HG03025 (cell line): ENCODE measurements around the gene KLK7.

ENCODE experiments used
- ATAC-seq: cut with Tn5 transposase; IDR thresholded peaks from one replicate; pipeline ENCODE4 v1.9.1; 2021; ENCODE audit warnings: mild to moderate bottlenecking, moderate library complexity; ENCODE audit not compliant: unreplicated experiment, low FRiP score

The KLK7 gene

DNA sequence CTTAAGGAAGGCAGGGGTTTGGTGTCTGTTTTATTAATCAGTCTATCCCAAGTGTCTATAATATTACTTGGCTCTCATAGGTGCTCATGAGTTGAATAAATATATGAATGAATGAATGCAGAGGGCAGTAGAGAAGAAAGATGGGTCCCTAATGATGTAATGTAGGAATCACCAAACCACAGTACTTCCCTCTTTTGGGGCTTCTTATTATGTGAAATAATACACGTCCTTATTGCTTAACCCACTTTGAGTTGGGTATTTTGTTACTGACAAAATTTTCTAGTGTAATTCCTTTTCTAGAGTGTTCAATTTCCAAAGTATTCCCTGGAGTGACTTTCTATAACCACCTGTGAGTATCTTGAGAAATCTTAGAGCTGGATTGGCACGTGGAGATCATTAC is 44.1 kb downstream of the KLK7 start:
- no peak for ATAC-seq

DNA sequence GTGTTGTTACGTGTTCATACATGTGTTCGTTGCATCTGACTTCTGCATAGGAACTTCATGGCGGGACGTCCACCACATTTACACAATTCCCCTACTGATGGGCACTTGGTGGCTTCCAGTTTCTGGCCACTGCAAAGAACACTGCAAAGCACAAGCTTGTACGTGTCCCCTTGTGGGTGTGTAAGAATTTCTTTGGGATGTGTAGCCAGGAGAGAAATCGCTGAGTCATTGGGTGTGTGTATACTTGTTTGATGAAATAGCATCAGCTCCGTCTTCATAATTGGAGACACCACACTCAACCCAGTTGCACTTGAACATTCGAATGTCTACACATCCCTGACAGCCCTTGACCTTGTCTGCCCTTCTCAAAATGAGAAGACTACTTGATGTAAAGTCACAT is 50.1 kb downstream of the KLK7 start:
- no peak for ATAC-seq

DNA sequence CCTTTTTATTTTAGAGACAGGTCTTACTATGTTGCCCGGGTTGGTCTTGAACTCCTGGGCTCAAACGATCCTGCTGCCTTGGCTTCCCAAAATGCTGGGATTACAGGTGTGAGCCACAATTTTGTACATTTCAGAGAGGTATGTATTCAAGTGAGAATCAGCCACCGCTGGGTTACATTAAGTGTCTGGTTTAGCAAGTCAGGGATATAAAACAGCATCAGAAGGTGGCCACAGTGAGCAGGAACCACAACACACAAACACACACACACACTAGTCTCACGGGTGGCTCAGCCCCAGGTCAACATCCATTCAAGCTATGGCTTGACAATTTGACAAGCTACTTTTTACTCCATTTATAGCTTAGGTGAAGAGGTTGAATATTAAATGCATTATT is 51.0 kb downstream of the KLK7 start:
- ATAC-seq: no peak

DNA sequence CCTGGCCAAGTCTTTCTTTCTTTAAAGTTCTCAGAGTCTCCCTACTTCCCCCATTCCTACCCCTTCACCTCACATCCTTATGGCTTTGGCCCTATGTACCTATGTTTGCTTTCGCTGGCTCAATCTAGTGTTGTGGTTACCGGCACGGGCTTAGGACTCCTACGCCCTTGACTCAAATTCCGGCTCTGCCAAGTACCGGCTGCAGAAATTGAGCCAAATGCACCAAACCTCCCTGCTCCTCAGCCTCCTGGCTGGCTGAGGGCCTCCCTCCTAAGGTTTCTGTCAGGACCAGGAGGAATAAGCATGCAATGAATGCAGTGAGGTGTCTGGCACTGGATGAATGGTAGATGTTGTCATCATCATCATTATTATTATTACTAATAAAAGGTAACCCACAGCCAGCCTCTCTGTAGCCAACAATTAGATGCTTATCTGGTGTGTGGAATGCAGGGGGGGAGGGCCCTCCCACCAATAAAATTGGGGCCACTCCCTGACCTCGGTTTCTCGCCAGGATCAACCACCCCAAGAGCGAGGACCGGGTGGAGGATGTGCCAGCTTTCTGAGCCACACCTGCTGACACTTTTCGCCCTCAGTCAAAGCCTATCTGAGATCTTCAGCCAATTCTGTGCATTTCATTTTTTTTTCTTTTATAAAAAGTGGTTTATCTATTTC is 51.6 kb downstream of the KLK7 start:
- ATAC-seq: no peak

DNA sequence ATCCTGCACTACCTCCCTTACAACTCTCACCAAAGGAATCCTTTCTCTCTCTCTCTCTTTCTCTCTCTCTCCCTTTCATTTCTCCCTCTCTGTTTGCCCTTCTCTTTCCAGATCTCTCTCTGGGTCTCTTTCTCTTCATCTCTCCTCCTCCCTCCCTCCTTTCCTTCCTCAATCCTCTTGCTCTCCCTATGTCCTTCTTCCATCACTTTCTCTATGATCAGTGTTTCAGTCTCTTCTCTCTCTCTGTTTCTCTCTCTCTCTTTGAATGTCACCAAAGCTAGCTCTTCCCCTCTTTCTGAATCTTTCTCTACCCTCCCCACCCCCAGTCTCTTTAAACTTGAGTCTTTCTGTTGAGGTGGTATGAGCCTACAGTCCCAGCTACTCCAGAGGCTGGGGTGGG is 52.7 kb downstream of the KLK7 start:
- ATAC-seq: no peak

DNA sequence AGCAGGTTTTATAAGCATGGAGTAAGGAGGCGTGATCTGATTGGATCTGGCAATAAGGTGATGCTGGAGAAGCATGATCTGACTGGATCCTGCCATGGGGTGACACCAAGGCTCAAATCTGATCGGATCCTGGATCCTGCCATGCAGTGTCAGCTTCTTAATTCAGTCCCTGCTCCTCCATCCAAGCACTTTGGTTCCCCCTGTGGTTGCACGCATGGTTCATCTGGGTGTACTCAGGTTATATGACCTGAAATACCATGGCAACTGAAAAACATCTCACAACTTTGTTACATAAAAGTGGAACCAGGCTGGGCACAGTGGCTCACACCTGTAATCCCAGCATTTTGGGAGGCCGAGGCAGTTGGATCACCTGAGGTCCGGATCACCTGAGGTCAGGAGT is 54.9 kb downstream of the KLK7 start:
- ATAC-seq: no peak
